Muscle of leg (tissue), 11 donors: ENCODE data around the gene C4B. TPM values are rescaled to one million over a fixed set of nuclear protein-coding genes. Genes with fewer than 3 reads are reported as not detected.

Source experiments
- DNase-seq: peaks from one replicate; pipeline ENCODE4 v3.0.0; 2013
- H3K27ac ChIP-seq: one replicate; pipeline ENCODE4 v1.5.1; 2013; ENCODE audit warnings: mild to moderate bottlenecking, low read length, control low read depth
- H3K27me3 ChIP-seq: one replicate; pipeline ENCODE4 v1.6.1; 2013; ENCODE audit warnings: low read length; ENCODE audit not compliant: control insufficient read depth, insufficient read depth
- H3K36me3 ChIP-seq: one replicate; pipeline ENCODE4 v1.6.1; 2013; ENCODE audit warnings: low read length; ENCODE audit not compliant: control insufficient read depth, insufficient read depth
- H3K4me1 ChIP-seq: one replicate; pipeline ENCODE4 v1.6.1; 2013; ENCODE audit warnings: low read length; ENCODE audit not compliant: control insufficient read depth, insufficient read depth
- H3K4me3 ChIP-seq: one replicate; pipeline ENCODE4 v1.5.1; 2013; ENCODE audit warnings: low read length, control low read depth
- H3K9me3 ChIP-seq: replicated peaks from 2 replicates; pipeline ENCODE4 v1.6.1; 2013; ENCODE audit warnings: low read depth, low read length; ENCODE audit not compliant: control insufficient read depth
- WGBS: methylation state at CpG from one replicate; pipeline ENCODE4 v1.1.5; 2013; ENCODE audit warnings: missing lambda C conversion rate; ENCODE audit not compliant: insufficient coverage; 5-methylcytosine and 5-hydroxymethylcytosine counted together
- polyA plus RNA-seq, 8 donors: library from polyadenylated mRNA; unstranded; fragments of 120-200 nt; gene quantifications; one replicate each; pipeline versions ENCODE4 v1.2.1 to v1.2.3, GENCODE V29; 2013; ENCODE audit warnings: inconsistent platforms in 1 of 8, low replicate concordance in 1 of 8; ENCODE audit not compliant: insufficient read length in 8 of 8, insufficient read depth in 1 of 8
- total RNA-seq: library from RNA; stranded (reverse); fragments of 120-200 nt; gene quantifications from one replicate; pipeline ENCODE4 v1.2.4, GENCODE V29; 2013

Gene C4B
- total and polyA plus RNA-seq, 9 donors: 9.5 to 32.1 (median 22.0) TPM

DNA sequence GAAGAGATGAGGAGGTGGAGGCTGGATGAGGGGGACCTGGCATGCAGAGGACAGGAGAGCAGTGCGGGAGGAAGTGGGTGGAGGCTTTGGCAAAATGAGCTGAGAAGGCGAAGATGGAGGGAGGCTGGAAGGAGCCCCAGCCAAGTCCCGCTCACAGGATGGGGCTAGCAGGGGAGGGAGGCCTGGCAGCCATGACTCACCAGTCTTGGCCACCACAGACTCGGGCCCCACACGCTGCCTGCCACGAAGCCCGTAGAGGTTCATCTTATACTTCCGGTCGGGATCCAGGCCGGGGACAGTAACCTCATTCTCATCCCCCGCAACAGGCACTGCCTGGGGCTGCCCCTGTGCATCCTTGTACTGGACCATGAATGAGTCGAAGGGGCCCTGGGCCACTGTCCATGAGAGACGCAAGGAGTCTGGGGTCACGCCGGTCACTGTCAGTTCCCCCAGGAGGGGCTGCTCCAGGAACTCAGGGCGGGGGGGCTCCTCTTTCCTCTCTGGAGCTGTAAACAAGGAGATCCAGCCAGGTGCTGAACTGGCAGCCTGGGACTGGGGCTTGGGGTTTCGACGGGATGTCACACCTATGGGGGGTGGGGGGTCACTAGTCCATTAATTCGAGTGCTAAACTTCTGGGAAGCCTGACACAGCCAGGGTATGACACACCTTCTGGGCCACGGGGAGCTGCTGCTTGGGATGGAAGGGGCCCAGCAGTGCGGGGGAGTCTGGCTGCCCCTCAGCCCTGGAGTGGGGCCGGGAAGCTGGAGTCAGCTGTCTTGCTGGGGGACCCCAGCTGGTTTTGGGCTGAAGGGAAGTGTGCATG, 66.8 kb downstream of the C4B start:
- H3K36me3 ChIP-seq: peaks cover 66% of the 10 kb centered on the region
- DNase-seq: peak; percentile 90
- H3K27me3 ChIP-seq: peaks cover under 1% of the 10 kb centered on the region
- 34% methylated on average over 20 of the region's 22 CpGs for WGBS
- H3K4me3 ChIP-seq: no peak overlapping the region
- H3K9me3 ChIP-seq: no peaks in the 10 kb centered on the region
- peaks cover 43% of the 10 kb centered on the region for H3K4me1 ChIP-seq
- peak overlapping the region; percentile 87 for H3K27ac ChIP-seq

- no peaks in the 10 kb centered on the region for H3K9me3 ChIP-seq
- DNase-seq: peak; percentile 90
- 21% methylated on average over 5 of the region's 6 CpGs for WGBS
- peaks cover 9% of the 10 kb centered on the region for H3K27me3 ChIP-seq
- no peak overlapping the region for H3K4me3 ChIP-seq
- peaks cover 37% of the 10 kb centered on the region for H3K4me1 ChIP-seq
- H3K36me3 ChIP-seq: peaks cover 69% of the 10 kb centered on the region
- H3K27ac ChIP-seq: peak overlapping the region; percentile 87
Measured at GRCh38 chr6:32082478-32082877, 67.9 kb downstream of the C4B start.

DNA sequence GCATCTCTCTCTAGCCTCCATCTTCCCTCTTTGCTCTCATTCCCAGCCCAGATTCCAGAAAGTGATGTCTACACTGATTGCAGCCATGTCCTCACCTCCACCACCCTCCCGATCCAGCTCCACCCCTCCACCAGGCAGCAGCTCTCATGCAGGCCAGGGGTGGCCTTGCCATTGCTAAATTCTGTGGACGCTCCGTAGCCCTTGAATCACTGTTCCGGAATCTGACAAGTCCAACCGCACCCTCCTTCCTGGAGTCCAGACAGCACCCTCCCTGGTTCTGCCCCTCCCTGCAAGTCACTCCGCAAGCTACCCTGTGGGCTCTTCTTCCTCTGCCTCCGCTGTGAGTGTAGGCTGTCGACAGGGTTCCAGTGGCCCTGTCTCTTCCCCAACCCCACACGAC, 68.3 kb downstream of the C4B start:
- Histone ChIP-seq H3K36me3 (peaks cover 69% of the 10 kb centered on the region), H3K4me3 (no peak overlapping the region), H3K4me1 (peaks cover 40% of the 10 kb centered on the region), H3K9me3 (no peaks in the 10 kb centered on the region), H3K27ac (peak overlapping the region; percentile 87), H3K27me3 (peaks cover 9% of the 10 kb centered on the region)
- WGBS: 50% methylated on average over 6 of the region's 9 CpGs
- DNase-seq: peak; percentile 66

- H3K27ac ChIP-seq: peak overlapping the region; percentile 20
- H3K4me3 ChIP-seq: no peak overlapping the region
- WGBS: 89% methylated on average over 21 of the region's 22 CpGs
- peaks cover 9% of the 10 kb centered on the region for H3K27me3 ChIP-seq
- no peaks in the 10 kb centered on the region for H3K9me3 ChIP-seq
- H3K36me3 ChIP-seq: peaks cover 67% of the 10 kb centered on the region
- peaks cover 44% of the 10 kb centered on the region for H3K4me1 ChIP-seq
- no peak for DNase-seq
Measured at GRCh38 chr6:32083812-32084768, 69.5 kb downstream of the C4B start.

GRCh38 chr6:32084780-32085179, 70.2 kb downstream of the C4B start:
- H3K27ac ChIP-seq: peak overlapping the region; percentile 20
- DNase-seq: no peak
- peaks cover 63% of the 10 kb centered on the region for H3K36me3 ChIP-seq
- 93% methylated on average over 2 of the region's 2 CpGs for WGBS
- no peak overlapping the region for H3K4me3 ChIP-seq
- peaks cover 44% of the 10 kb centered on the region for H3K4me1 ChIP-seq
- peaks cover 9% of the 10 kb centered on the region for H3K27me3 ChIP-seq
- H3K9me3 ChIP-seq: no peaks in the 10 kb centered on the region

Other genes starting within 250 kb of the C4B start
- 1.2 TPM for gene VWA7, start 237.5 kb upstream of the C4B start, total RNA-seq
- 1 to 10 TPM in 7 of 8 donors, under 1 TPM in 1; 0.71 to 2.1 (median 1.6) TPM for gene VWA7, start 237.5 kb upstream of the C4B start, polyA plus RNA-seq
- gene VARS1, start 219.0 kb upstream of the C4B start, total RNA-seq: 21.9 TPM
- gene VARS1, start 219.0 kb upstream of the C4B start, polyA plus RNA-seq: 10 to 100 TPM; 35.1 to 63.0 (median 51.2) TPM
- 42.0 TPM for gene LSM2, start 207.8 kb upstream of the C4B start, total RNA-seq
- gene LSM2, start 207.8 kb upstream of the C4B start, polyA plus RNA-seq: 10 to 100 TPM; 41.3 to 64.3 (median 56.8) TPM
- gene HSPA1L, start 199.5 kb upstream of the C4B start, total RNA-seq: 2.3 TPM
- gene HSPA1L, start 199.5 kb upstream of the C4B start, polyA plus RNA-seq: 1 to 10 TPM; 2.9 to 4.1 (median 3.6) TPM
- gene HSPA1A, start 199.3 kb upstream of the C4B start, total RNA-seq: 76.7 TPM
- gene HSPA1A, start 199.3 kb upstream of the C4B start, polyA plus RNA-seq: 10 to 100 TPM; 57.3 to 94.7 (median 82.0) TPM
- 56.2 TPM for gene HSPA1B, start 187.1 kb upstream of the C4B start, total RNA-seq
- gene HSPA1B, start 187.1 kb upstream of the C4B start, polyA plus RNA-seq: 100 to 1,000 TPM in 1 of 8 donors, 10 to 100 TPM in 7; 42.7 to 101 (median 63.5) TPM
- 27.1 TPM for gene NEU1, start 152.0 kb upstream of the C4B start, total RNA-seq
- 10 to 100 TPM; 14.5 to 24.5 (median 18.1) TPM for gene NEU1, start 152.0 kb upstream of the C4B start, polyA plus RNA-seq
- 0.18 TPM for gene SLC44A4, start 135.8 kb upstream of the C4B start, total RNA-seq
- gene SLC44A4, start 135.8 kb upstream of the C4B start, polyA plus RNA-seq: 1 to 10 TPM in 2 of 8 donors, under 1 TPM in 6; 0.12 to 8.9 (median 0.37) TPM
- 28.3 TPM for gene EHMT2, start 117.1 kb upstream of the C4B start, total RNA-seq
- 10 to 100 TPM; 30.7 to 43.8 (median 33.8) TPM for gene EHMT2, start 117.1 kb upstream of the C4B start, polyA plus RNA-seq
- gene ZBTB12, start 112.7 kb upstream of the C4B start, total RNA-seq: 2.7 TPM
- gene ZBTB12, start 112.7 kb upstream of the C4B start, polyA plus RNA-seq: 10 to 100 TPM in 7 of 8 donors, 1 to 10 TPM in 1; 9.2 to 15.3 (median 14.0) TPM
- gene C2, start 87.1 kb upstream of the C4B start, total RNA-seq: 3.7 TPM
- gene C2, start 87.1 kb upstream of the C4B start, polyA plus RNA-seq: 1 to 10 TPM; 3.3 to 9.5 (median 5.0) TPM
- 1.6 TPM for gene CFB, start 68.7 kb upstream of the C4B start, total RNA-seq
- gene CFB, start 68.7 kb upstream of the C4B start, polyA plus RNA-seq: 1 to 10 TPM; 1.0 to 4.8 (median 2.0) TPM
- 48.9 TPM for gene NELFE, start 55.8 kb upstream of the C4B start, total RNA-seq
- 10 to 100 TPM; 64.7 to 72.6 (median 69.2) TPM for gene NELFE, start 55.8 kb upstream of the C4B start, polyA plus RNA-seq
- 21.8 TPM for gene SKIC2, start 55.6 kb upstream of the C4B start, total RNA-seq
- gene SKIC2, start 55.6 kb upstream of the C4B start, polyA plus RNA-seq: 10 to 100 TPM; 27.0 to 34.1 (median 30.8) TPM
- 10.7 TPM for gene DXO, start 42.7 kb upstream of the C4B start, total RNA-seq
- 10 to 100 TPM; 16.0 to 22.2 (median 17.4) TPM for gene DXO, start 42.7 kb upstream of the C4B start, polyA plus RNA-seq
- gene C4A, start 32.7 kb upstream of the C4B start, total RNA-seq: 13.0 TPM
- 10 to 100 TPM in 6 of 8 donors, 1 to 10 TPM in 2; 6.6 to 20.4 (median 15.8) TPM for gene C4A, start 32.7 kb upstream of the C4B start, polyA plus RNA-seq
- 0.04 TPM for gene CYP21A2, start 23.6 kb downstream of the C4B start, total RNA-seq
- gene CYP21A2, start 23.6 kb downstream of the C4B start, polyA plus RNA-seq: 1 to 10 TPM in 3 of 8 donors, under 1 TPM in 5; 0.20 to 1.9 (median 0.62) TPM
- 108 TPM for gene TNXB, start 94.5 kb downstream of the C4B start, total RNA-seq
- gene TNXB, start 94.5 kb downstream of the C4B start, polyA plus RNA-seq: 100 to 1,000 TPM in 7 of 8 donors, 10 to 100 TPM in 1; 100.0 to 207 (median 127) TPM
- 11.7 TPM for gene ATF6B, start 113.5 kb downstream of the C4B start, total RNA-seq
- 10 to 100 TPM; 38.3 to 53.3 (median 46.7) TPM for gene ATF6B, start 113.5 kb downstream of the C4B start, polyA plus RNA-seq
- gene FKBPL, start 115.5 kb downstream of the C4B start, total RNA-seq: 4.5 TPM
- 1 to 10 TPM; 4.0 to 6.0 (median 4.4) TPM for gene FKBPL, start 115.5 kb downstream of the C4B start, polyA plus RNA-seq
- 0.18 TPM for gene PRRT1, start 137.1 kb downstream of the C4B start, total RNA-seq
- gene PRRT1, start 137.1 kb downstream of the C4B start, polyA plus RNA-seq: 1 to 10 TPM in 7 of 8 donors, under 1 TPM in 1; 0.71 to 2.3 (median 1.2) TPM
- 15.3 TPM for gene PPT2, start 139.3 kb downstream of the C4B start, total RNA-seq
- 10 to 100 TPM; 23.7 to 35.7 (median 31.6) TPM for gene PPT2, start 139.3 kb downstream of the C4B start, polyA plus RNA-seq
- 28.9 TPM for gene EGFL8, start 149.8 kb downstream of the C4B start, total RNA-seq
- gene EGFL8, start 149.8 kb downstream of the C4B start, polyA plus RNA-seq: 10 to 100 TPM; 22.9 to 43.4 (median 27.7) TPM
- 32.3 TPM for gene AGPAT1, start 161.3 kb downstream of the C4B start, total RNA-seq
- 10 to 100 TPM; 55.4 to 71.7 (median 61.8) TPM for gene AGPAT1, start 161.3 kb downstream of the C4B start, polyA plus RNA-seq
- gene RNF5, start 163.6 kb downstream of the C4B start, total RNA-seq: 41.5 TPM
- 10 to 100 TPM; 46.9 to 57.5 (median 52.8) TPM for gene RNF5, start 163.6 kb downstream of the C4B start, polyA plus RNA-seq
- 3.7 TPM for gene AGER, start 169.5 kb downstream of the C4B start, total RNA-seq
- 10 to 100 TPM in 5 of 8 donors, 1 to 10 TPM in 3; 6.1 to 17.1 (median 10.9) TPM for gene AGER, start 169.5 kb downstream of the C4B start, polyA plus RNA-seq
- gene PBX2, start 175.4 kb downstream of the C4B start, total RNA-seq: 31.3 TPM
- gene PBX2, start 175.4 kb downstream of the C4B start, polyA plus RNA-seq: 100 to 1,000 TPM in 7 of 8 donors, 10 to 100 TPM in 1; 91.7 to 123 (median 113) TPM
- gene GPSM3, start 177.8 kb downstream of the C4B start, total RNA-seq: 4.3 TPM
- 1 to 10 TPM; 6.1 to 9.8 (median 7.7) TPM for gene GPSM3, start 177.8 kb downstream of the C4B start, polyA plus RNA-seq
- gene NOTCH4, start 209.3 kb downstream of the C4B start, total RNA-seq: 14.0 TPM
- 10 to 100 TPM; 15.9 to 30.4 (median 23.2) TPM for gene NOTCH4, start 209.3 kb downstream of the C4B start, polyA plus RNA-seq